HFFc6 (cell line): ENCODE measurements around the gene RAD23B. TPM values are rescaled to one million over a fixed set of nuclear protein-coding genes. Genes with fewer than 3 reads are reported as not detected.

Experiments
- DNase-seq: peaks from one replicate; pipeline ENCODE4 v3.0.0-alpha.2; 2018
- H3K27ac Mint-ChIP-seq: 2 replicates; pipeline ENCODE4 v1.8.0; 2020; ENCODE audit warnings: mild to moderate bottlenecking, mixed read lengths
- H3K27me3 Mint-ChIP-seq: 2 replicates; pipeline ENCODE4 v1.8.0; 2021; ENCODE audit warnings: mild to moderate bottlenecking, moderate library complexity, mixed read lengths; ENCODE audit not compliant: insufficient read depth
- H3K36me3 Mint-ChIP-seq: 2 replicates; pipeline ENCODE4 v1.8.0; 2021; ENCODE audit warnings: low read depth, mixed read lengths
- H3K4me1 Mint-ChIP-seq: 2 replicates; pipeline ENCODE4 v1.8.0; 2020; ENCODE audit warnings: low read depth, mixed read lengths
- H3K4me3 Mint-ChIP-seq: 2 replicates; pipeline ENCODE4 v1.8.0; 2020; ENCODE audit warnings: mild to moderate bottlenecking, moderate library complexity, mixed read lengths
- H3K9me3 Mint-ChIP-seq: 2 replicates; pipeline ENCODE4 v1.8.0; 2020; ENCODE audit warnings: mild to moderate bottlenecking, mixed read lengths
- total RNA-seq, 6 experiments: library from RNA; stranded (reverse); fragmentation: NEBNext Ultra II Directional; extraction: Animal tissue kit (Norgen Biotek cat#: 25700); gene quantifications; 2 replicates in 1 of 6; 3 replicates in 5 of 6; pipeline ENCODE4 v1.2.3, GENCODE V29; 2021
- TF ChIP-seq, protein P1 (sequence below): fragments of 200-600 bp; sonication (generic); IDR thresholded peaks from 2 replicates; pipeline ENCODE4 v1.5.0; 2021; ENCODE audit warnings: antibody characterized with exemption, mild to moderate bottlenecking

The RAD23B gene
- total RNA-seq, 6 experiments from 2014 or later: 196 to 222 (median 204) TPM

GRCh38 chr9:107335331-107335730, 52.3 kb downstream of the RAD23B start:
- no peak for DNase-seq
- TF ChIP-seq, protein P1, sequence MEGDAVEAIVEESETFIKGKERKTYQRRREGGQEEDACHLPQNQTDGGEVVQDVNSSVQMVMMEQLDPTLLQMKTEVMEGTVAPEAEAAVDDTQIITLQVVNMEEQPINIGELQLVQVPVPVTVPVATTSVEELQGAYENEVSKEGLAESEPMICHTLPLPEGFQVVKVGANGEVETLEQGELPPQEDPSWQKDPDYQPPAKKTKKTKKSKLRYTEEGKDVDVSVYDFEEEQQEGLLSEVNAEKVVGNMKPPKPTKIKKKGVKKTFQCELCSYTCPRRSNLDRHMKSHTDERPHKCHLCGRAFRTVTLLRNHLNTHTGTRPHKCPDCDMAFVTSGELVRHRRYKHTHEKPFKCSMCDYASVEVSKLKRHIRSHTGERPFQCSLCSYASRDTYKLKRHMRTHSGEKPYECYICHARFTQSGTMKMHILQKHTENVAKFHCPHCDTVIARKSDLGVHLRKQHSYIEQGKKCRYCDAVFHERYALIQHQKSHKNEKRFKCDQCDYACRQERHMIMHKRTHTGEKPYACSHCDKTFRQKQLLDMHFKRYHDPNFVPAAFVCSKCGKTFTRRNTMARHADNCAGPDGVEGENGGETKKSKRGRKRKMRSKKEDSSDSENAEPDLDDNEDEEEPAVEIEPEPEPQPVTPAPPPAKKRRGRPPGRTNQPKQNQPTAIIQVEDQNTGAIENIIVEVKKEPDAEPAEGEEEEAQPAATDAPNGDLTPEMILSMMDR: no peak
- H3K9me3 Mint-ChIP-seq: no peaks in the 10 kb centered on the region
- H3K4me1 Mint-ChIP-seq: peaks cover 26% of the 10 kb centered on the region
- peaks cover 14% of the 10 kb centered on the region for H3K27me3 Mint-ChIP-seq
- no peak overlapping the region for H3K4me3 Mint-ChIP-seq
- peaks cover 78% of the 10 kb centered on the region for H3K36me3 Mint-ChIP-seq
- H3K27ac Mint-ChIP-seq: peak overlapping the region; percentile 22; the same call in 1 of the 2 replicates

DNA sequence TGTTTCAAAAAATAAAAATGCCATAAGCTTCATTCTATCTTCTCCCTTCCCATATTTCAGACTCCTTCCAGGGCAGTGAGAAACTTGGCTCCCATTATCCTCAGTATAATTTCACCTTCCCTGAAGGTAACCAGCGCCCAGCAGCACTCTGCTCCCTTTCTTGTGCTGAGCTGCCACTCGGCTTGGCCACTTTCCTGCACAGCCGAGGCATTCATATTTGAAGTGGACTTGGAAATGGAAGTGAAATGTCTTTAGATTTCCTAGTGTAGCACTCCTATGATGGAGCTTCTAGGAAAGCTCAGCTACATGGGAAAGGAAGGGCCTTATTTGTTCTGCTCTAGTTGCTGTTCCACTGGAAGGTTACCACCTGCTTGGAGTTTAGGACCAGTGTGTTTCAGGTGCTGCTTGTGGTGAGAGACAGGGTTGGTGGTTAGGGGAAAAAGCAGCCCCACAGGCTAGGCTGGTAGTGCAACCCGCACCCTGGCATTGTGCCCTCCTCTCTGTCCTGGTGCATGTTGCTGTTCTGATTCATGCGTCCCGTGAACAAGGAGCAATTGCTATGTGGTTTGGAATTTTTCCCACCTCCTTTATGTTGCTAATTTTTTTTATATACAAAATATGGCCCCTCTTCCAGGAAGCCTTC, 53.8 kb downstream of the RAD23B start:
- TF ChIP-seq, protein P1: no peak
- H3K36me3 Mint-ChIP-seq: peaks cover 73% of the 10 kb centered on the region
- H3K27me3 Mint-ChIP-seq: peaks cover 20% of the 10 kb centered on the region
- peak; percentile 48 for DNase-seq
- no peak overlapping the region; the same call in 1 of the 2 replicates for H3K4me3 Mint-ChIP-seq
- no peaks in the 10 kb centered on the region; the same call in 1 of the 2 replicates for H3K9me3 Mint-ChIP-seq
- H3K27ac Mint-ChIP-seq: peak overlapping the region; percentile 70
- H3K4me1 Mint-ChIP-seq: peaks cover 32% of the 10 kb centered on the region

- Mint-ChIP-seq H3K27me3 (peaks cover 21% of the 10 kb centered on the region), H3K4me3 (peak overlapping the region; percentile 17; the same call in 1 of the 2 replicates), H3K27ac (peak overlapping the region; percentile 74), H3K36me3 (peaks cover 62% of the 10 kb centered on the region), H3K4me1 (peaks cover 32% of the 10 kb centered on the region), H3K9me3 (no peaks in the 10 kb centered on the region; the same call in 1 of the 2 replicates)
- DNase-seq: no peak
- TF ChIP-seq, protein P1: no peak
Observed at GRCh38 chr9:107337676-107338590, 54.9 kb downstream of the RAD23B start.

GRCh38 chr9:107338911-107339659, 56.0 kb downstream of the RAD23B start:
- TF ChIP-seq, protein P1: no peak
- peak overlapping the region; percentile 74 for H3K27ac Mint-ChIP-seq
- peaks cover 19% of the 10 kb centered on the region for H3K27me3 Mint-ChIP-seq
- H3K4me1 Mint-ChIP-seq: peaks cover 32% of the 10 kb centered on the region
- DNase-seq: no peak
- H3K36me3 Mint-ChIP-seq: peaks cover 54% of the 10 kb centered on the region
- H3K9me3 Mint-ChIP-seq: no peaks in the 10 kb centered on the region; the same call in 1 of the 2 replicates
- no peak overlapping the region for H3K4me3 Mint-ChIP-seq

GRCh38 chr9:107340920-107341632, 58.0 kb downstream of the RAD23B start:
- peaks cover 21% of the 10 kb centered on the region for H3K4me1 Mint-ChIP-seq
- peak overlapping the region; percentile 57; the same call in 1 of the 2 replicates for H3K27ac Mint-ChIP-seq
- peaks cover 35% of the 10 kb centered on the region for H3K36me3 Mint-ChIP-seq
- peaks cover 23% of the 10 kb centered on the region for H3K27me3 Mint-ChIP-seq
- peak; percentile 42 for DNase-seq
- TF ChIP-seq, protein P1: peak; percentile 97
- no peaks in the 10 kb centered on the region; the same call in 1 of the 2 replicates for H3K9me3 Mint-ChIP-seq
- H3K4me3 Mint-ChIP-seq: peak overlapping the region; percentile 56; the same call in 1 of the 2 replicates
